Inferior parietal cortex (tissue), 1 donor: Measurements from ENCODE around the gene DPP3.
"Not testable (repeated sequence)": the region's sequence is repeated elsewhere in the genome, so short reads cannot be mapped to it uniquely, and the experiment has no call there.

Experiments used
- DNase-seq: peaks from one replicate; pipeline ENCODE4 v3.0.0-alpha.2; 2016; ENCODE audit errors: extremely low spot score

Gene DPP3

DNA sequence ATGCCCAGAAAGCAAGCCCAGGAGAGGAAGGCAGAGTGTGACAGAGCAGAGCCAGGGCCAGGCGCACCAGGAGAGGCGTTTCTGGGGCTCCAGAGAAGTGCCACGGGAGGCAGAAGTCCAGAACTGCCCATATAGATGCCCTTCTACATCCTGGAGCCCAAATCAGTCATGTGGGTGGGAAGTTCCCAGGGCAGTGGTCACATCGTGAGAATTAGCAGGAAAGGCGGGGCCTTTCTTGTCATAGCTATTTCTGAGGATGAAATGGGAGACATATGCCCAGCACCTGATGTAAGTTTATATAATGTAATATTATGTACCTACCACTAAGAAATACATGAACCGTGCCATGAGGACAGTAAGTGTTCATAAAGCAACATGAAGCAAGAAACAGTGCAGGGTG lies 52.5 kb downstream of the DPP3 start:
- DNase-seq, result no peak

DNA sequence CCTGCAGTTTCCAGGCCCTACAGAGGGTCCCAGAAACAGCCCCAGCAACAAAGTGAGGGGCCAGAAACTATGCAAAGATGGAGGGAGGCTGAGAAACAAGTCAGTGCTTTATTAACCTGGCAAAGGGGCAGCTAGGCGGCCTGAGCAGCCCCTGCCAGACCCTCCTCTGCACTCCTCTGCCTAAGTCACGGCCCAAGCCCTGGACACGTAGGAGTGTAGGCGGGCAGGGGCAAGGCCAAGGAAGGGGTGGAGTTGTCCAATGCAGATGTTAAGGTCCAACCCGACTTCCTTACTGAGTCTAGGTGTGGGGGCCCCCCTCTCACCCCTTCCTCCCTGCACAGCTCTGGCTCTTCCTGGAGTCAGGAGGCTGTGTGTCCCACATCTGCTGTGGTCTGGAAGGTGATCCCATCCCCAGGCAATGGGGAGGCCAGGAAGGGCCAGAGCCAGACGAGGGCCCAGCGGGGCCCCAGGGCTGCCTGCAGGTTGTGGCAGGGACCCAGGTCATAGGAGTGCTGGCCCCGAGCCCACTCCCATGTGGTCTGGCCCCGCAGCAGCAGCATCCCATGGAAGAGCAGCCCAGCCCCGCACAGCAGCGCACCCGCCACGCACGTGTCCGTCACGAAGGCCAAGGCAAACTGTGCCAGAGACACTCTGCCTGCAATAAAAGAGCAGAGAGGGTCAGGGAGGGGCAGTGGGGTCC lies 59.1 kb downstream of the DPP3 start:
- DNase-seq, result no peak

DNA sequence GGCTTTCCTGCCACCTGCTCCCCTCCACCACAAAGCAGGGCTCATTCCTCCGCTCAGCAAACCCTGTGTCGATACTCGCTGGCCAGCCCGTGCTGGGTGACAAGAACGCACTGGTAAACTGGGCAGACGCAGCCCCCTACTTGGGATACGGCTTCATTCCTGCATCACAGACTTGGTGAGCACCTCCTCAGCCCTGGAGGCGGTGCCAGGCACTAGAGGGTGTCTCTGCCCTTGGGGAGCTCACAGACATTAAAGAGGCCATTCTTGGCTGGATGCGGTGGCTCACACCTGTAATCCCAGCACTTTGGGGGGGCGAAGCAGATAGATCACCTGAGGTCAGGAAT lies 59.6 kb downstream of the DPP3 start:
- no peak for DNase-seq

DNA sequence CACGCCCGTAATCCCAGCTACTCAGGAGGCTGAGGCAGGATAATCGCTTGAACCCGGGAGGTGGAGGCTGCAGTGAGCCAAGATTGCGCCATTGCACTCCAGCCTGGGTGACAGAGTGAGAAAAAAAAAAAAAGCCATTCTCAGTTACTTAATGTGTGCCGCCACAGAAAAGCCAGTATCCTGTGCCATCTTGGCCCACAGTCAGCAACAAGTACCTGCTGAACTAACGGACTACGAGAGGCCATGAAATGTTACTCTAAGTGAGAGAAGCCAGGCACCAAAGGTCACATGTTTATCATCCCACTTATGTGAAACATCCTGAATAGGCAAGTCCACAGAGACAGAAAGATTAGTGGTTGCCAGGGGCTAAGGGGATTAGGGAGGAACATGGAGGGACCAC lies 60.4 kb downstream of the DPP3 start:
- DNase-seq, result not testable (repeated sequence)

DNA sequence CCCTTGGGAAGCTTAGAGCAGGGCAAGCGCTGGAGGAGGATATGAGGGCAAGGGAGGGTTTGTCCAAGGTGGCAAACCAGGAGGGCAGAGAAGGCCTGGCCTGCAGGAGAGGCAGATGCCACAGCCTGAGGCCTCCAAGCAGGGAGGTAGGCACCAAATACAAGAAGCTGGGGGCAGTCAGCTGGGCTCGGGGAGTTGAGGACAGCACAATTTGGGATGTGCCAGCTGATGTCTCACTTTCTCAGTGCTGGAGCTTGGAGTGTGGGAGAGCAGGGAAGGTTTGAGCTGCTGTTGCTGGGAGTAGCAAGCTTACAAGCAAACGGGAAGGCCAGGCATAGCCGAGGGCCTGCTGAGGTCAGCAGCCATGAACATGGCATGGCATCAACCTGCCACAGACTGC lies 61.7 kb downstream of the DPP3 start:
- DNase-seq, result no peak

DNA sequence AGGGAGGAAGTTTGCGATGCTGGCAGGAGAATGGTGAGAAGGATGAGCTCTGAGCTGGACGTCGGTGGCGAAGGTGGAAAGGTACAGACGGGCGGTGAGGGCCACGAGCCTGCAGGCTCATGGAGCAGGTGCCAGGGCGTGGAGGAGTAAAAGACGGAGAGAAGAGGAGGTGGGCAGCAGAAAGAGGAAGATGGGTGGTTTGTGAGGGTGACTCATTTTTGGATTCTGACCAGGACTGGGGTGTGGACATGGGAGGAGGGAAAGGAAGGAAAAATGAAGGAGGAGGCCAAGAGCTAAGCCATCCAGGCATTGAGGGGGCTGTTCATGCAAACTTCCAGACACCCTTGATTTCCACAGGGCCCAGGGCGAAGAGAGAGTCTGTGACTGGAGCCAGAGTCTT lies 62.1 kb downstream of the DPP3 start:
- no peak for DNase-seq

DNA sequence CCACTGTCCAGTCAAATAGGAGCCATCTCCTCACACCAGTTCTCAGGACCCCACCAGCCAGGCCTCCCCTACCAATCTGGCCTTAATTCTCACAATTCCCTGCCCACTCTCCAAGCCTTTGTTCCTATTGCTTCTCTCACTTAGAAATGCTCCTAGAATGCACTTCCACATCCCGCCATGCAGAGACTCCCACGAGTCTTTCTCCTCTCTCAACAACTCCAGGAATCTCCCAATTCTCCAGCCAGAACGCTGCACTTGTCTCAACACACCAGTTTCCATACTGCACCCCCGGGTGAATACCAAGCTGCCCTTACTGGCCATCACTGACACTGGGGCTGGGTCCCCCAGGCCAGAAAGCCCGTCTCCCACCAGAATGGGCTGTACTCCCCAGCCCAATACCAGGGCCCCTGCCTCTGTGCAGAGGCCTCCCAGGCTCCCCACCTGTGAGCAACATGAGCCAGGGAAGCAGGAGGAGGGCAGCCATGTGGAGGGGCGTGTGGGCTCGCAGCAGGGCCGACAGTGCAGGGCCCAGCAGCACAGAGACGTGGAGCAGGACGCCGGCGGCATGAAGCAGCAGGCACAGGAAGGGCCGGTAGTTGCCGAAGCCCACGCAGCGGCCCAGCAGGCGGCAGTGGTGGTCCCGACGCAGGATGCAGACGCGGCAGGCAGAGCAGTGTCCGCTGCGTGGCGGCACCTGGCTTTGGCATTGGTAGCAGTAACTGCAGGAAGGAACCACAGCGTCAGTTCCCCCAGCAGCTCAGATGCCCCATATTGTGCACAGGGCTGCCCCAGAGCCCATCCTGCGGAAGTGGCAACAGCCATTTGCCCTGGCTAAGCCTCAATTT lies 63.3 kb downstream of the DPP3 start:
- no peak for DNase-seq

DNA sequence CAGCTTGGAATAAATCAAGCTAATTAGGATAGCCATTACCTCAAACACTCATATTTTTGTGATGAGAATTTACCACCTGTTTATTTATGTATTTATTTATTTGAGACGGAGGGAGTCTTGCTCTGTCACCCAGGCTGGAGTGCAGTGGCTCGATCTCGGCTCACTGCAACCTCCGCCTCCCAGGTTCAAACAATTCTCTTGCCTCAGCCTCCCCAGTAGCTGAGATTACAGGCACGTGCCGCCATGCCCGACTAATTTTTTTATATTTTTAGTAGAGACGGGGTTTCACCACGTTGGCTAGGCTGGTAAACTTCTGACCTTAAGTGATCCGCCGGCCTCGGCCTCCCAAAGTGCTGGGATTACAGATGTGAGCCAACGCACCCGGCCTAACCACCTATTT lies 64.7 kb downstream of the DPP3 start:
- DNase-seq, result not testable (repeated sequence)

DNA sequence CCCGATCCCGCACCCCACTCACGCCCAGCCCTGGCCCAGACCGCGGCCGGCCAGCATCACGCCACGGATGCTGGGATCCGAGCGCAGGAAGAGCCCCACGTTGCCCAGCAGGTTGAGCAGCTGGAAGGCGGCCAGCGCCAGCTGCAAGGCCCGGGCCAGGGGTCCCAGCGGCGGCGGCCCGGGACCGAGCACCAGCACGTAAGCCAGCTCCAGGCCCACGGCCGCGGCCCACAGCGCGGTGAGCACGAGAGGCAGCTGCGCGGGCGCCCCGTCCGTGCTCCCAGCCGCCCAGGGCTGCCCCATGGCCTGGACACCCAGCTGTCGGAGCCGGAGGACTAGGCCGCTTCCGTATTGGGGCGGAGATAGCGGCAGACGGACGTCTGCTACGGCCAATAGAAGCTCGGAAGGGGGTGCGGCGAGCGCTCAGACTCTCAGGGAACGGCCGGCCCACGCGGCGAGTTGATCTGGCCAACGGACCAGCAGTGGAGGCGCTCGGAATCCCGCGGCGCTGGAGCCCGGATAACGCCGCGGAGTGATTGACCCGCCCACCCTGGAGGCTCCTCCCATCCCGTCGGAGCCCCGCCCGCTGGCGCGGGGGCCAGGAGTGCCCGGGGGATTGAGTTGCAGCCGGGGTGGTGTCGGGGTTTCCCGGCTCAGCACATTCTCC lies 65.6 kb downstream of the DPP3 start, which contains the start of gene ZDHHC24:
Gene ZDHHC24, minus strand, starts transcription at position 348 of the 667 bp plus-strand sequence. Its CDS starts 45 bp downstream, at position 303.
- peak; percentile 96 for DNase-seq

DNA sequence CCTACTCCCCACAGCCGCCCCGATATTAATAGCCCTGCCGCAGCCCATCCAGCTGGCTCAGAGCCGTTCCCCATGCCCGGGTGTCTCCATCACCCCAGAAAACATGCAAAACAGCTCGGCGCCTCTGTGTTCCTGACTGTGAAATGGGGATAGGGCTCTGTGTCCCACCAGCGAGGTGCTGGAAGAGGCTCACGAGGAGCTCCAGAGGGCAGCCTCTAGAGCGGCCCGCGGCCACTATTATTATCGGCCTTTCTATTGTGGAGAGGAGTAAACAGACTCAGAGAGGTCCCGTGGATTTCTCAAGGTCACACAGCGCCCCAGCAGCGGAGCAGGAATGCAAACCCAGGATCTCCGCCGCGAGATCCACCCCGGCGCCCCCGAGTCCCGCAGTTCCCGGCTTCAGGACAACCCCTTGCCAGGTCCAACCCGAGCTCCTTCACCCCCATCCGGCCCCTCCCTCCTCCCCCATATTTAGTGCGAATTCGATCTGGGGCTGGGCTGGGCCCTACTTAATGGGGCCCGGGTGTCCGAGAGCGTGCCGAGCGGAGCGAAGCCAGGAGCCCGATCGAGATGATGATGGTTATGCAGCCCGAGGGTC lies 66.2 kb downstream of the DPP3 start, which contains the start of gene ACTN3:
Gene ACTN3, plus strand, starts transcription at position 536 of the 598 bp plus-strand sequence. Its CDS starts 35 bp downstream, at position 571.
- no peak for DNase-seq

DNA sequence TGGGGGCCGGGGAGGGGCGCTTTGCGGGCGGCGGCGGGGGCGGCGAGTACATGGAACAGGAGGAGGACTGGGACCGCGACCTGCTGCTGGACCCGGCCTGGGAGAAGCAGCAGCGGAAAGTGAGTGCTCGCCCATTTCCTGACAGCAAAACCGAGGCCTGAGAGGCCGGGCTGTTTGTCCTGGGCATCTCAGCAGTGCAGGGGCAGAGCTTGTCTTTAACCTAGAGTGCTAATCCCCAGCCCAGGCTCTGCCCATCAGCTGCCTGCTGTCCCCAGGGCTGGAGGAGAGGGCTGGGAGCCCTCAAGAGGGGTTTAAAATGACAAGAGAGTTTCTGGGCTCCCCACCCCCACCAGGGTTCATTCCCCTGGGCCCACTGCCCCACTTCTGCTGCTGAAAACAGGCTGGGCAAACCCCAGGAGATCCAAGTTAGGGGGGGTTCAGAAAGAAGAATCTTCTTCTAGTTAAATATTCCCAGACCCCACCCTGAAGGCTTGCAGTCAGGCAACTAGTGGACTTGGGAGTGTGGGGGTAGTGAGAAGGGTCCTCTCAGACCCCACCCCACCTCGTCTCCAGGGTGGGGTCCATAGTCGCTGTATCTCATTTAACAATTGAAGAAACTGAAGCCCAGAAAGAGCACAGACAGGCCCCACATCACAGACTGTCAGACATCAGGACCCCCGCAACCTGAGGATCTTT lies 66.9 kb downstream of the DPP3 start:
- no peak for DNase-seq

DNA sequence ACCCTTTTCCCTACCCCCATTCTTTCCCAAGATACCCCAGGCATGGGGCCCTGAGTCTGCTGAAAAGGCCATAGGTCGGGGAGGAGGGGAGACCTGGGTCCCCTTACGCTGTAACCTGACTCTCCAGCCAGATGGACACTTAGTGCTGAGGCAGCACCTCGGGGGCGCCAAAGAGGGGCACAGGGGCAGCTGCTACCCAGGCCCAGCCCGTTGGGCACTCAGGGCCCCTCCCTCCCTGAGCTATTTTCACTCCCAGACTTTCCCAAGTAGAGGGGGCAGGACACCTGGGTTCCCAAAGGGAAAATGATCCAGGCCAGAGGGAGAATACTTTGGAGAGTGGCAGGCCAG lies 67.4 kb downstream of the DPP3 start:
- DNase-seq, result no peak

DNA sequence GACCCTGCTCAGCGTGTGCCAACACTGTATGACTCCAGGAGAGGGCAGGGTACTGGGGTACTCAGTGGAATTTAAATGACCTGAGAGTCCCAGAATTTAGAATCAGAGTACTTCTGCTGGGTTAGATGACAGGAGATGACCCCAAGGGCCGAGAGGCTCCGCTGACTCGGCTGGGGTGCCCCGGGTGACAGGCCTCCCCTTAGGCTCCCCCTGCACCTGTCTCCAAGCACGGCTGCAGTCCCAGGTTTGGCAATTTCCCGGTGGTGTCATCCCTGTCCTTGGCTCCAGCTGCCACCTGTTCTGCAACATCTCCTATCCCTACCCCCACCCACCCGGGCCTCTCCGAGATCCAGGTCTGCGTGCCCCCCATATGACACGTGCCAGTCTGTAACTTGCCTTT lies 67.8 kb downstream of the DPP3 start:
- DNase-seq, result no peak

DNA sequence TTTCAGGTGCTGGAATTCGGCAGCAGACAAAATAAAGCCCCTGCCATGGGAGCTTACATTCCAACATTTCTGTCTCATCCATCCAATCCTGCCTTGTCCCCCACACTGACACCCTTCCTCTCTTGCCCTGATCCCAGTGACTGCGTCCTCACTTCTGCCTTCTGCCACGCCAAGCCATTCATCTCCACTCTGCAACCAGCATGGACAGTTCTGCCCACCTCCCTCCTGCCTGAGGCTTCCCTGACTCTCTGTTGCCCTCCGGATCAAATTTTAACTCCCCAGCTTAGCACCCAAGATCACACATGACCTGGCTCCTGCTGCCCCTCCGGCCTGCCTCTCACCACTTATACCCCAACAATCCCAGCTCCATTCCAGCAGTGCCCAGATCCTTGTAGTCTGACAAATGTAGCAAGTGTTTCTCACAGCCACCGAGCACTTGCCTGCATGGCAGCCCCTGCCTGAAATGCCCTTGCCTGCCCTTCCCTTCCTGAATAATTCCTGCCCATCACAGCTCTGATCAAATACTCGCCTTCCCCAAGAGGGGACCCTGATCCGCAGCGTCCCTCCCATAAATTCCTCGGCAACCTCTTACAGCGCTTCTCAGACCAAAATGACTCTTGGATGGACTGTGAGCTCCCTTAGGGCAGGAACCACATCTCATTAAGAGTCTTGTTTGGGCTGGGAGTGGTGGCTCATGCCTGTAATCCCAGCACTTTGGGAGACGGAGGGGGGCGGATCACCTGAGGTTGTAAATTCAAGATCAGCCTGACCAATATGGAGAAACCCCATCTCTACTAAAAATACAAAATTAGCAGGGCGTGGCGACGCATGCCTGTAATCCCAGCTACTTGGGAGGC lies 68.8 kb downstream of the DPP3 start:
- DNase-seq, result no peak

DNA sequence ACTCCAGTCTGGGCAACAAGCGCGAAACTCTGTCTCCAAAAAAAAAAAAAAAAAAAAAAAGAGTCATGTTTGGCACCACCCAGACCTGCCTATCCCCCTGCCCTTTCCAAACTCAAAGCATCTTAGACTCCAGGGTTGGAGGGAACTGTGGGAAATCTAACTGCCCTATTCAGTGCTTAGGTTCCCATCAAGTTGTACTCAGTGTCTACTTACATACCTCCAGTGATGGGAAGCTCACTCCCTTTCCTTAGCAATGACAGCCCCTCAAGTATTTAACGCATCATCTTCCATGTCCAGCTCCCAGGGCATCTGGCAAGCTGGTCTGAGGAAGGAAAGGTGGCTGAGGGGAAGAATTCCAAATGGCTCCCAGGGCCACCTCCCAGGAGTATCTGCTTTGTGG lies 69.5 kb downstream of the DPP3 start:
- DNase-seq, result no peak

DNA sequence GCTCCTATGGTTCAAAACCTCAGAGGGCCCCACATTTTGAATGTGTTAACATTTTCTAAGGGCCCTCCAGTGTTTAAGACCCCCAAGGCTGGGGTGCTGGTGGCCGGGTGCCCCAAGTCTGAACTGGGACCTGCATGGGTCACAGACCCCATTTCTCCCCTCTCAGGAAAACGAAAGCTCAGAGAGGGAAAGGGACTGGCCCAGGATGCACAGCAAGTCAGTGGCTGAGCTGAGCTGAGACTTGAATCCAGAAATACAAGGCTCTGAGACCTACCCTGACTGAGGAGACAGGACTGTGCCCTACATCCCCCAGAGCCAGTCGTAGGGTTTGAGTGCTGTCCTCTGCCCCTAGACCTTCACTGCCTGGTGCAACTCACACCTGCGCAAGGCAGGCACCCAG lies 70.7 kb downstream of the DPP3 start:
- no peak for DNase-seq

DNA sequence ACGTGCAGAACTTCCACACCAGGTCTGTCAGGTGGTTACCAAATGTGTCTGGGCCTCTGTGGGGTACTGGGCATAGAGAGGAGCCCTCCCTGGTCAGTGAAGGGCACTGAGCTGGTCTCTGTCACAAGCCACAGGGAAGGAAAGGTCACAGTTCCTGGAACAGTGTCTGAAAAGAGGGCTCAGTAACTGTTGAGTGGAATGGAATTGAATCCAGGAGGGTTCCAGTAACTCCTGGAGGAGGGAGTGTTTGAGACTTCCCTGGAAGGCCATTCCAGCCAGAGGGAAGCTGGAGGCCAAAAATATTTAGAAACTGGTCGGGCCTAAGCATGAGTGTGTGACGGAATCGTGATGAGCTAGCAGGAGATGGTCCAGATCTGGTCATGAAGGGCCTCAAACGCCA lies 74.4 kb downstream of the DPP3 start:
- DNase-seq, result no peak

DNA sequence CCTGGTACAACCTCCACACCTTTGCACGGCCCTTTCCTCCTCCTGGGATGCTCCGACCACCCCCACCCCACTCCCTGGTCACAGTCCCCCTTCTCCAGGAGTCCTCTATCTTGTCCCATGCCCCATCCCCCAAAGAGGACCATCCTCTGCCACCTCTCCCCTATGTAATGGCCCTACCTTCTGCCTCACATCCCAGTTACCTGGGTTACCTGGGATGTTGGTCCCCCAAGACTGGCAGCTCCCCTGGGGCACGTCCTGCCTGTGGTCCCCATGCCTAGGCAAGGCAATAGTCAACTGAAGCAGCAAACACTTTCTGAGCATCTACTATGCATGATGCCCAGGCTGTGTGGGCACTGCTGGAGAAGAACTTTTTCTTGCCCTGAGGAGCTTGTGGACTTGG lies 75.2 kb downstream of the DPP3 start:
- no peak for DNase-seq

DNA sequence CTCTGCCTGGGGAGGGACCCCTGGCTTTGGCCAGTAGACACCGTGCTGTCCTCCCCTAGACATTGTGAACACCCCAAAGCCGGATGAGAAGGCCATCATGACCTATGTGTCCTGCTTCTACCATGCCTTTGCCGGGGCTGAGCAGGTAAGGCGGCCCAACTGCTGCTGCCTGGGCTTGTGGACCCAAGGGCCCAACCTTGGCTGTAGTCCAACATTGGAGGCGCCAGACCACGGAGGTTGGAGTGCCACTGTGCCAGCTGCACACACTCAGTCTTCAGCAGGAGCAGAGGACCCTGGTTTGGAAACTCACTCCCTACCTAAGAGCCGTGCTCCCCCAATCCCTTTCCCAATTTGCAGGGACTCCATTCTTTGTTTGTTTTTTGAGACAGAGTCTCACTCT lies 75.9 kb downstream of the DPP3 start:
- DNase-seq, result no peak

DNA sequence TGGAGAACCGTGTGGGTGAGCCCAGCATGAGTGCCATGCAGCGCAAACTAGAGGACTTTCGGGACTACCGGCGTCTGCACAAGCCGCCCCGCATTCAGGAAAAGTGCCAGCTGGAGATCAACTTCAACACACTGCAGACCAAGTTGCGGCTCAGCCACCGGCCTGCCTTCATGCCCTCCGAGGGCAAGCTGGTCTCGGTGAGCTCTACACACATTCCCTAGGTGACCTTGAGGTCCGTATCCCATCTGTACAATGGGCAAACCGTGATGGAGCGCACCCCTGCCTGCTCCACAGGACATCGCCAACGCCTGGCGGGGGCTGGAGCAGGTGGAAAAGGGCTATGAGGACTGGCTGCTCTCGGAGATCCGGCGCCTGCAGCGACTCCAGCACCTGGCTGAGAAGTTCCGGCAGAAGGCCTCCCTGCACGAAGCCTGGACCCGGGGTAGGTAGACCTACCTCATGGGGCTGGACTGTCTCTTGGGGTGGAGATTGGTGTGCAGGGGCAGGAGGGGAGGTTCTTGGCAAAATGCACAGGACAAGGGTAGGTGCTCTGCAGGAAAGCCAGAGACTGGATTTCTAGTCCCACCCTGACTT lies 77.6 kb downstream of the DPP3 start:
- no peak for DNase-seq
